ENCODE results near the gene TMEM109. TPM values are rescaled to one million over a fixed set of nuclear protein-coding genes. Genes with fewer than 3 reads are reported as not detected.

The TMEM109 gene
- total RNA-seq, 1 donor, result 44.1 TPM

DNA sequence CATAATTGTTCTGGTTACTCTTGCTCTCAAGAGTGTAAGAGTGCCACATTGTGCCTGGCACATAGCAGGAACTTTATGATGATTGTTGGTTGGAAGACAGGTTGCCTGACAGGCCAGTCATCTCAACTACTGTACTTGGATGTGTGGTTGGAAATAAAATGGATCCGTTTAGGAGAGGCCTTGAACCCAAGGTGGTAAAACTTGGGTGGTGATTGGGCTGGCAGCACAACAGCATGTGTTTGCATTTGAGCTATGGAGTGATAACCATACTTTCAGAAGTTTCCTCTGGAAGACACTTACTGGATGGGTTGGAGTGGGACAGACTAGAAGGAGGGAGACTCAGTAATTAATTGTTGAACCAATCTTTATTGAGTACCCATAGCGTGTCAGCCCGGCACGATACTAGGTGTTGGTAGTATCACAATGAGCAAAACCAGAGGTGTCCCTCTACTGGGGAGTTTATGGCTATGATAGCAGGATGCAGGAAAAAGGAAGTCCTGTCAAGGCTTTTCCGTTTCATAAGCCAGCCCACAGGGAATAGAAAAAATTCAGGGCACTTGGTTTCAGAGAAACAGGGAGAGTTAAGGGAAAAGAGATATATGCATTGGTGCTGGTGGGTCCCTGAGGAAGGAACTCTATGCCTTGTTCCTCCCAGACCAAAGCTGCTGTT lies 3.1 kb upstream of the TMEM109 start:
- H3K4me3 ChIP-seq (ENCODE audit: low read depth, low read length), result no peak overlapping the region
- TF ChIP-seq, protein P1, sequence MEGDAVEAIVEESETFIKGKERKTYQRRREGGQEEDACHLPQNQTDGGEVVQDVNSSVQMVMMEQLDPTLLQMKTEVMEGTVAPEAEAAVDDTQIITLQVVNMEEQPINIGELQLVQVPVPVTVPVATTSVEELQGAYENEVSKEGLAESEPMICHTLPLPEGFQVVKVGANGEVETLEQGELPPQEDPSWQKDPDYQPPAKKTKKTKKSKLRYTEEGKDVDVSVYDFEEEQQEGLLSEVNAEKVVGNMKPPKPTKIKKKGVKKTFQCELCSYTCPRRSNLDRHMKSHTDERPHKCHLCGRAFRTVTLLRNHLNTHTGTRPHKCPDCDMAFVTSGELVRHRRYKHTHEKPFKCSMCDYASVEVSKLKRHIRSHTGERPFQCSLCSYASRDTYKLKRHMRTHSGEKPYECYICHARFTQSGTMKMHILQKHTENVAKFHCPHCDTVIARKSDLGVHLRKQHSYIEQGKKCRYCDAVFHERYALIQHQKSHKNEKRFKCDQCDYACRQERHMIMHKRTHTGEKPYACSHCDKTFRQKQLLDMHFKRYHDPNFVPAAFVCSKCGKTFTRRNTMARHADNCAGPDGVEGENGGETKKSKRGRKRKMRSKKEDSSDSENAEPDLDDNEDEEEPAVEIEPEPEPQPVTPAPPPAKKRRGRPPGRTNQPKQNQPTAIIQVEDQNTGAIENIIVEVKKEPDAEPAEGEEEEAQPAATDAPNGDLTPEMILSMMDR (IDR thresholded peaks at IDR 0.05; ENCODE audit: insufficient read depth, low read length), result no peak
- no peak for DNase-seq (ENCODE audit: low read depth)

DNA sequence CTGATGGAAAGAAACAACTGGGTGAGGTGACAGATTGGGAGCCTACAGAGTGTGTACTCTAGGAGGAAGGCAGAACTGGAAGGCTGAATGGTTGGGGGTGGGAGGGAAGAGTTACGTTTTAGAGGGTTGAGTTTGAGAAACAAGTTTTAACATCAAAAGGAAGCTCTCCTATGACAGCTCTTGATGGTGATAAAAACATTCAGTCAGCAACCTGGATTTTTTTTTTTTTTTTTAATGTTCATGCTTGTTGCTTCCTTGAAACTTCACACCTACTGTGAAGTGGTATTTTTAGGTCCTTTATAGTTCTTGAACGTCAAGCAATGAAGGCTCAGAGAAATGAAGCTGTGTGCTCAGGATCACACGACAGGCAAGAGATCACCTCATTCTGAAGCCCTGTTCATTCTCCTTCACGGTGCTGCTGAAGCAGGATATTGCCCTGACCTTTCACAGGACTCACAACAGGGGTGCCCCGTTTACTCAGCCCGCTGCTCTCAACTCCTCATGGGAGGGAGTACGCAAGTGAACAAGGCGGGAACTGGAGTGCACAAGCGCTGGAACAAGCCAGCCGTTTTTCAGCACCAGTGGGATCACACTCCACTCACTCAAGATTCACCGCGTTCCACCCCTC lies 1.6 kb upstream of the TMEM109 start:
- TF ChIP-seq, protein P1 (IDR thresholded peaks at IDR 0.05; ENCODE audit: insufficient read depth, low read length), result no peak
- no peak overlapping the region for H3K4me3 ChIP-seq (ENCODE audit: low read depth, low read length)

DNA sequence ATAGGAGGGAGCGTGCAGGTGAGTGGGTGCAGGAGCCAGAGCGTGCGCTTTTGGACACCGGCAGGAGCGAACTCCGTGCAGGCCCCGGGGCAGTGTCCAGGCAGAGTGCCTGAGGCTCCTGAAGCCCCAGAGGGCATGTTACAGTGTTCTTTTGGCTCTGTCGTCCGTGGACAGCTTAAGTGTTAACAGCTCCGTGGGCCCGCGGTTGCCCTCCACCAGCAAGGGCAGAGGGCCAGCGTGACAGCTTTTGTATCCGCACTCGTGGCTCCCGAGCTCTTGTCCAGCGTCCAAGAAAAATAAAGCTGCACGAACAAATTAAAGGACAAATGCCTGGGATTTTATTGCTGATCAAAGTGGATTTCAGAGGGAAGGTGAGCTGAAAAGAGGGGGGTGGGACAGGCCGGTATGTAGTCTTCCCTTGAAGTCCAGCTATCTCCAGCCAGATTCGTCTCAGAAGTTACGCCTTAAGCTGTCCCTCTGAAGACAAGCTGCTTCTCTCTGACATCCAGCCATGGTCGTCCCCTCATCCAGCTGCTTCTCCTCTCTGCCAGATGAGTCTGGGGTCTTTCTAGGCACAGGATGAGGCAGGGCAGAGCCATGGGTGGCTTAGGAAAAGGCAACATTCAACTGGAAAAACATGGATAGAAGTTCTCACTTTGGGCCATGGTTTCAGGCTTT lies 968 bp upstream of the TMEM109 start:
- DNase-seq (ENCODE audit: low read depth), result no peak
- no peak overlapping the region for H3K4me3 ChIP-seq (ENCODE audit: low read depth, low read length)
- TF ChIP-seq, protein P1 (IDR thresholded peaks at IDR 0.05; ENCODE audit: insufficient read depth, low read length), result no peak

More for the DNA sequence above, 1.6 kb upstream of the TMEM109 start:
- DNase-seq (ENCODE audit: low read depth), result no peak

DNA sequence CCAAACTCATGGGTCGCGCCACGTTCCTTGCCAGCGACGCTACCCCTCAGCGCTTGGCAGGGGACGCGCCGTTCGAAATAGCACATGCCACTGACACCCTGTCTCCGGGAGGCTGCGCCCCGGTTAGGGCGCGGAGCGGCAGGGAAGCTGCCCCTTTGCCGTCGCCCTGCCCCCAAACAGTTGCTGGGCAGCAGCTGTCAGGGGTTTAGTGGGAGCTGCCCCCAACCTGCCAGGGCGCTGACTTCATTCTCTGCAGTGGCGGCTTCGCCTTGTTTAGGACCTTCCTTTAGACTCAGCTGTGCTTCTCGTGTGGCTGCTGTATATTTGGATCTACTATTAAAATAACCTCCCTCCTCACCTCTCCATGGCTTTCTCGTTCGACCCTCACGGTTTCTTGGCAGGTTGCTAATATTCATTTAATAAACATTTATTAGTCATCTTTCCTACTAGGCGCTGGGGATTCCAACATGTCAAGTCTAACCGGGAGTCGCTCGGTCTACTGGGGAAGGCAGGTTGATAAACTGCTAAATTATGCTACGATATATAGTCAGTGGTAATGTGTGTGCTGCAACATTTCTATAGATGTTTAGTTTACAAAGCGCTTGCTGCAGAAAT lies 782 bp downstream of the TMEM109 start:
- TF ChIP-seq, protein P1 (IDR thresholded peaks at IDR 0.05; ENCODE audit: insufficient read depth, low read length), result no peak

GRCh38 chr11:60915248-60915914 lies 1.4 kb downstream of the TMEM109 start:
- TF ChIP-seq, protein P1 (IDR thresholded peaks at IDR 0.05; ENCODE audit: insufficient read depth, low read length), result peak; percentile 21
- peak overlapping the region; percentile 86 for H3K4me3 ChIP-seq (ENCODE audit: low read depth, low read length)
- peak; percentile 71 for DNase-seq (ENCODE audit: low read depth)

More for the DNA sequence above, 782 bp downstream of the TMEM109 start:
- DNase-seq (ENCODE audit: low read depth), result peak; percentile 30
- peak overlapping the region; percentile 86 for H3K4me3 ChIP-seq (ENCODE audit: low read depth, low read length)

DNA sequence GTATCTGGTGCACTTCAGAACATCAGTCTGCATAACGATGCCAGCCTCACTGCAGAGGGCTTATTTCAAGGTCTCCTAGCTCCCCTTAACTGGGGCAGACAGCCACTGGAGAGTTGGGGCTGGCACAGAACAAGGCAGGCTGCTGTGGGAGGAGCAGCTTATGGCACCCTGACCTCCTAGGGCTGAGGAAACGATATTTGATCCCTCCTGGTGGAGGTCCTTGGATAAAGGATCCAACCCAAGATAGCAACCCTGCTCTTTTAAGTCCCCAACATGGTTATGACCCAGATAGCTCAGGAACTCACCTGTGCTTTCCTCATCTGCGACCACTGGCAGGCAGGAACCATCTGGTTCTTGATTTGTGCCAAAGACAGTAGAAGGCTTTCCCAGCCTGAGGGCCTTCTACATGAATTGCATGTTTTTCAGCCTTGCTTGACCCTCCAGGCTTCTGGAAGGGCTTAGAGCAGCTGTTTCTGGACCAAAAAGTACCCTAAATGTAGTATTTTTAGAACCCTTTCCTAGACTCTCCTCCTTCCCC lies 2.8 kb downstream of the TMEM109 start:
- TF ChIP-seq, protein P1 (IDR thresholded peaks at IDR 0.05; ENCODE audit: insufficient read depth, low read length), result no peak
- DNase-seq (ENCODE audit: low read depth), result no peak
- no peak overlapping the region for H3K4me3 ChIP-seq (ENCODE audit: low read depth, low read length)
